ENCODE measurements around the gene MYO9A. TPM values are rescaled to one million over a fixed set of nuclear protein-coding genes. Genes with fewer than 3 reads are reported as not detected.

MYO9A gene
- total RNA-seq, 1 experiment from 2014 or later, result 22.6 TPM

DNA sequence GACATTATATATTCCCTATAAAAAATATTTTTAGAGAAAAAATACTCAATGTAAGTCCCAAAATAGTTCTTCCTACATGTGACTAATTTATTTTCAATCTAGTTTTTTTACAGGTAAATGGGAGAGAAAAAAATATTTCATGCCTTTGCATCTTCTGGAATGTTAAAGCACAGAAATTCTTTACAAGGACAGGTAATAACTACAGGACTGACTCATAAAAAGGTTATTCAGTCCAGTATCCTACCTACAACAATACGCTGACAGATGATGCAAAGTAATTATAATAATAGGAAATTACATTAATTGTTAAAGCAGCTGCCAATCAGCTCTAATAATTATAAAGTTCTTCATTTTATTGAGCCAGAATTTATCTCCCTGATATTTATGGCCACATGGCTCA, 147.5 kb downstream of the MYO9A start:
- Histone ChIP-seq H3K4me3 (no peak overlapping the region), H3K9me3 (no peaks in the 10 kb centered on the region), H3K27me3 (no peaks in the 10 kb centered on the region), H3K36me3 (no peaks in the 10 kb centered on the region)
- no peak for DNase-seq

DNA sequence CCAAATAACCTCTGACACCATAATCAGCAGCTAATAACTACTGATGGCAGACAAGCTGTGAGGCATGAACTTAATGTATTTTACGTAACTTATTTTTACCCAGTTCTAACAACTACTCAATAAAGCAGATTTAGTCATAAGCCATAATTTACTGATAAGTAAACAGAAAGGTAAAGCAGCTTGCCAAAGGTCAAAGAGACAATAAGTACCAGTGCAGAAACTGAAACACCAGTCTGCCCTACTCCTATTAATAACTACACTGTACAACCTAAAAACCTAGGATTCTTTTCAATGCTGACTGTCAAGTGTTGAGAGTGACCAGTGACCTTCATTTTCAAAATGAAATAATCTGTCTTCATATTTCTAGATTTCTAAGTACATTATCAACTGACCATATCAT, 155.4 kb downstream of the MYO9A start:
- no peak for DNase-seq
- Histone ChIP-seq H3K27me3 (no peaks in the 10 kb centered on the region), H3K4me3 (no peak overlapping the region), H3K36me3 (no peaks in the 10 kb centered on the region), H3K9me3 (no peaks in the 10 kb centered on the region)

DNA sequence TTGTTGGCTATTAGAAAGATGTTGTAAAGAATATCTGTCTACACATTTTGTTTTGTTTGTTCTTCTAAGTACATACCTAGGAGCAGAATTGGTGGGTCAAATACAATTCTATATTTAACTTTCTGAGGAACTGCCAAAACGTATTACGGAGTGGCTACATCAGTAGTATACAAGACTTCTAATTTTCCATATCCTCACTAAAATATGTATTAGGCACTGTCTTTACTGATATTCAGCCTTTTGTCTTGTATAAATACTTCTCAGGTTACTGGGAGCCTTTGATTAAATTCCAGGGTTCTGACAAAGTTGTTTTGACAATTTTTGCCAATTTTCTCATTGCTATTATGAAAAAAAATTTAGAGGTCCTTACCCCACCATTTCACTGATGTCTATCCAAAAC, 160.9 kb downstream of the MYO9A start:
- Histone ChIP-seq H3K4me3 (no peak overlapping the region), H3K36me3 (no peaks in the 10 kb centered on the region), H3K27me3 (no peaks in the 10 kb centered on the region), H3K9me3 (no peaks in the 10 kb centered on the region)
- DNase-seq, result no peak

DNA sequence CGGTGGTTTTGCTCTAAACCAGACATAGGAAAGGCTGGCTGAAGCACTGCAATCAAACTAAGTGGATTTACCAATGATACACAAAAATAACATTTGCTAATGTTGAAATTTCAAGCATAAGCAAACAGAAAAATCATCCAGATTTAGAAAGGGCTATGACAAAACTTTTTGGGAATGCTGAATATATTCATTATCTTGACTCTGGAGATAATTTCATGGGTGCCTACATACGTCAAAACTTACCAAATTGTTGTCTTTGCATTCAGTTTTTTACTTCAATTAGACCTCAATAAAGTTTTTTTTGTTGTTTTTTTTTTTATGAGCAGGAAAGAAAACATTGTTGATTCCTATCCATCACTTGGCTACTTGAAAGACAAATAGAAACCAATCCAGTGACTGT, 166.8 kb downstream of the MYO9A start:
- Histone ChIP-seq H3K36me3 (no peaks in the 10 kb centered on the region), H3K9me3 (no peaks in the 10 kb centered on the region), H3K27me3 (no peaks in the 10 kb centered on the region), H3K4me3 (no peak overlapping the region)
- no peak for DNase-seq

DNA sequence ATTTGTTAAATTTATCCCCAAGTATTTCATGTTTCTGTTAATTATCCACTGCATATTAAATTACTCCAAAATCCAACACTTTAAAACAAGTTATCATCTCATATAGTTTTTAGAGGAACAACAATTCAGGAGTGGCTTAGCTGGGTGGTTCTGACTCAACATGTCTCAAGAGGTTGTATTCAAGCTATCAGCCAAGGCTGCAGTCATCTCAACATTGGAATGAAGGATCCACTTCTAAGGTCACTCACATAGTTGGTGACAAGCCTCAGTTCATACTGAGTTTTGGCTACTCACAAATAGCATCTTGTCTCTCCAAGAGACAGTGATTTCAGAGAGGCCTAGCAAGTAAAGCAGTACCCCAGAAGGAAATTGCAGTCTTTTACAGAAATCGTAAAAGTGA, 172.9 kb downstream of the MYO9A start:
- no peak overlapping the region for H3K4me3 ChIP-seq
- H3K36me3 ChIP-seq, result no peaks in the 10 kb centered on the region
- DNase-seq, result no peak
- H3K9me3 ChIP-seq, result no peaks in the 10 kb centered on the region
- no peaks in the 10 kb centered on the region for H3K27me3 ChIP-seq

DNA sequence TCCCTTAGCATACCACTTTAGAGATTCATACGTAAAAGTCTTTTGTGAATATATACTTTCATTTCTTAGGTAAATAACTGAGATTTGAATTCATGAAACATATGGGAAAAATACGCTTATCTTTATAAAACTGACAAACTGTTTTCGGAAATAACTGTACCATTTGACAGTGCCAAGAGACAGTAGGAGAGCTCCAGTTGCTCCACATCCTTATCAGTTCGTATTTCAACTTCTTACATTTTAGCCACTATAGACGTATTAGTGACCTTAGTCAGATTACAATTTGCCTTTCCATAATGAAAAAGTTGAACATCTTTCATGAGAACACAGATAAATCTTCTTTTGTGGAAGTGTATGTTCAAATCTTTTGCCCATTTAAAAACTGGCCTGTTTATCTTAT, 174.1 kb downstream of the MYO9A start:
- no peak for DNase-seq
- H3K36me3 ChIP-seq, result no peaks in the 10 kb centered on the region

DNA sequence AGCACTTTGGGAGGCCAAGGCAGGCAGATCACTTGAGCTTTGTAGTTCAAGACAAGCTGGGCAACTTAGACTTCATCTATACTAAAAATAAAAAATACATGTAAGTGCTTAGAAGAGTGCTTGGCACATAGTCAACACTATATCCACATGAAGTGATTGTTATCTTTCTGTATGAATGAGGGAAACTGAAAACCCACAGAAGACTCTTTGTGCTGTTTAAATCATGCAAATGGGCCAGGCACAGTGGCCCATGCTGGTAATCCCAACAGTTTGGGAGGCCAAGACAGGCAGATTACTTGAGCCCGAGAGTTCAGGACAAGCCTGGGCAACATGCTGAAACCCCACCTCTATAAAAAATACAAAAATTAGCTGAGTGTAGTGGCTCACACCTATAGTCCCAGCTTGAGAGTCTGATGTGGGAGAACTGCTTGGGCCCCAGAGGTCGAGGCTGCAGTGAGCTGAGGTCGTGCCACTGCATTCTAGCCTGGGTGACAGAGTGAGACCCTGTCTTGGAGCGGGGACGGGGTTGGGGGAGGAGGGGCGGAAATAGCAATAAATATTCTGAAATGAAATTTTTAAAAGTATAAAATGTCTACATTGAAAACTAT, 177.9 kb downstream of the MYO9A start:
- H3K36me3 ChIP-seq, result peaks cover 2% of the 10 kb centered on the region
- no peak overlapping the region for H3K4me3 ChIP-seq
- no peaks in the 10 kb centered on the region for H3K27me3 ChIP-seq
- H3K9me3 ChIP-seq, result no peaks in the 10 kb centered on the region
- no peak for DNase-seq

More for the DNA sequence above, 174.1 kb downstream of the MYO9A start:
- H3K4me3 ChIP-seq, result no peak overlapping the region
- H3K9me3 ChIP-seq, result no peaks in the 10 kb centered on the region
- H3K27me3 ChIP-seq, result no peaks in the 10 kb centered on the region

DNA sequence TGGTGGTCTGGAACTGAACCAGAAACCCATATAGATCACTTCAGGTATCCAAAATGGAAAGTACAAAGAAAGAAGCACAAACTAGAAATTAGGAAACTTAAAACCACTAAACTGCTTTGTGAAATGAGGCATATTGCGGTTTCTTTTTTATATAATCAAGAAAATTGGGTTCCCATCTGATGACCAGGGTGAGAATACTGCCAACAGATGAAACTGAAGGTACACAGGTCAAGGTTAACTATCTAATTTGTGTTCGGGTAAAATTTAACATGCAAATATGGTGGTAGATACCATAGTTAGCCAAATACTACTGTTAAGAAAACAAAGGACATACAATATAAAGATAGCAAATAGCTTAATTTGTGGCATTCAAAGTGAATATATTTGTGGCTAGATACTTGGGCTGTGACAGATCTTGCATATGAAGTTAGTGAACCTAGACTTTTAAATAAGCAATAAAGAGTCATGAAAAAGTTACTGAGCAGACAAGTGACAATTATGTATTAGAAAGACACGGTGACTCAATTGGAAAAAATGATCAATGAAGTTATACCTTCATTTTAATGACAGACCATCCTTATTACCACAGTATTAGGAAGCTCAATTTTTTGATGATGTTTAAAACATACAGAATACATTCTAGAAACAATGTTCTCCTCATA, 180.2 kb downstream of the MYO9A start:
- Histone ChIP-seq H3K9me3 (no peaks in the 10 kb centered on the region), H3K36me3 (peaks cover 18% of the 10 kb centered on the region), H3K4me3 (no peak overlapping the region), H3K27me3 (no peaks in the 10 kb centered on the region)
- no peak for DNase-seq

DNA sequence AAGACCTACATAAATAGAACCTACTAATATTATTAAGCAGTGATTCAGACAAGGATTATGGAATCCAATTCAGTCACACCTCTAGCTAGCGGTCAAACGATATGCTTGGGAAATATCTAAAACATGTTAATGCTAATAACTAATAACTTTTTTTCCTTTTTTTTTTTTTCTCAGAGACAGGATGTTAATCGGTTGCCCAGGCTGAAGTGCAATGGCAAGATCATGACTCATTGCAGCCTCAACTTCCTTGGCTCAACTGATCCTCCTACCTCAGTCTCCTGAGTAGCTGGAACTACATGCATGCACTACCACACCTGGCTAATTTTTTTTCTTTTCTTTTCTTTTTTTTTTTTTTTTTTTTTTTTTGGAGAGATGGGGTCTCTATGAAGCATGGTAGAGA, 183.5 kb downstream of the MYO9A start:
- Histone ChIP-seq H3K9me3 (peaks cover 11% of the 10 kb centered on the region), H3K4me3 (no peak overlapping the region), H3K36me3 (peaks cover 43% of the 10 kb centered on the region), H3K27me3 (no peaks in the 10 kb centered on the region)
- DNase-seq, result no peak

DNA sequence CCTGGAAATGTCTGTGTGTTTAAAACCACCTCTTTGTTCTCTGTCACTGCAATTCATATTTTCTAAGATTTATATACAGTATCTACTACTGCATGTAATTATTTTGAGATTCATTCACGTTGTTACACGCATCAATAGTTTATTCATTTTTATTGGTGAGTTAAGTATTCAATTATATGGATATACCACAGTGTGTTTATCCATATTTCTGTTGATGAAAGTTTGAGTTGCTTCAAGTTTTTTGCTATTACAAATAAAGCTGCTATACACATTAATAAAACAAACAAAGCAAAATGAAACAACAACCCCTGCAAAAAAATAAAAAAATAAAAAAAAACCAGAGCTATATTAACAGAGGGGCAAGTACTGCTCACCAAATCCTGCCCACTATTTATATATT, 185.3 kb downstream of the MYO9A start:
- peaks cover 45% of the 10 kb centered on the region for H3K36me3 ChIP-seq

DNA sequence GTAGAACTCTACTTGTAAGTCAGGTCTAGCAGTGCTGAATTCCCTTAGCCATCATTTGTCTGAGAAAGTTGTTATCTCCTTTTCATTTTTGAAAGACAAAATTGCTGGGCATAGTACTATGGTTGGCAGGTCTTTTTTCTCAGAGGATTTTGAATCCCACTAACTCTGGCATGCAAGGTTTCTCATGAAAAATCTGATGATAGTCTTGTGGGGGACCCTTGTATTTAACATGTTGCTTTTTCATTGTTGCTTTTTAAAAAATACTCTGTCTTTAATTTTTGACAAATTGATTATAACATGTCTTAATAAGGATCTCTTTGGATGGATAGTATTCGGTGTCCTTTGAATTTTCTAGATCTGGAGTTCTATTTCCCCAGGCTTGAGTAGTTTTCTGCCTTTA, 186.7 kb downstream of the MYO9A start:
- peaks cover 11% of the 10 kb centered on the region for H3K9me3 ChIP-seq
- no peak overlapping the region for H3K4me3 ChIP-seq
- DNase-seq, result no peak
- peaks cover 45% of the 10 kb centered on the region for H3K36me3 ChIP-seq
- no peaks in the 10 kb centered on the region for H3K27me3 ChIP-seq

More for the DNA sequence above, 185.3 kb downstream of the MYO9A start:
- DNase-seq, result no peak
- H3K27me3 ChIP-seq, result no peaks in the 10 kb centered on the region
- no peak overlapping the region for H3K4me3 ChIP-seq
- peaks cover 11% of the 10 kb centered on the region for H3K9me3 ChIP-seq

DNA sequence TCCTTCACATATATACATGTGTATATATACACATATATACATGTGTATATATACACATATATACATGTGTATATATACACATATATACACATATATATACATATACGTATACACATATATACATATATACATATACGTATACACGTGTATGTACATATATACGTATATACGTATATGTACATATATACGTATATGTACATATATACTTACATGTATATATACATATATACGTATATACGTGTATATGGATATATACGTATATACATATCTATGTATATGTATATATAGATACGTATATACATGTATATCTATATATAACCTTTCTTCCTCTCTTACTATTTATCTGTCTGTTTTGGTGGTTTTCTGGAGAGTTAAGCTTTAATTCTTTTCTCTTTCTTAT, 192.8 kb downstream of the MYO9A start:
- Histone ChIP-seq H3K4me3 (no peak overlapping the region), H3K27me3 (no peaks in the 10 kb centered on the region), H3K9me3 (no peaks in the 10 kb centered on the region), H3K36me3 (peaks cover 7% of the 10 kb centered on the region)
- DNase-seq, result no peak

DNA sequence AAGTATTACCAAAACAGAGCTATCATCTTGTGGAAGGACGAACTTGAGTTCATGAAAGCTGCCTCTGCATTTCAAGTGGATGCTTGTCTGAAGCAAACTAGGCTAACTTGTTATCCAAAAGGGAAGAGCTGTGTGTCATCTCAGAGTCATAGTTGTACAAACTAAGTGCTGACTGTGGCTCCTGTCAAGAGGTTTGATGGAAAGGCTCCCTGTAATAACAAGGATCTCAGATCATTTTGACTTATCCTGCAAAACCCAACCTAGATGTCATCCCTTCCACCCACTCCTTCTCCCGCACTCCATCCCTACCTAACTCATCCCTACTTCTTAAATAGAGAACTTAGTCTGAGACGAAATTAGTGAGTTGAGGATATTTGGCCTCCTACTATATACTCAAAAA, 196.8 kb downstream of the MYO9A start:
- Histone ChIP-seq H3K36me3 (no peaks in the 10 kb centered on the region), H3K9me3 (no peaks in the 10 kb centered on the region), H3K4me3 (no peak overlapping the region), H3K27me3 (no peaks in the 10 kb centered on the region)
- no peak for DNase-seq

DNA sequence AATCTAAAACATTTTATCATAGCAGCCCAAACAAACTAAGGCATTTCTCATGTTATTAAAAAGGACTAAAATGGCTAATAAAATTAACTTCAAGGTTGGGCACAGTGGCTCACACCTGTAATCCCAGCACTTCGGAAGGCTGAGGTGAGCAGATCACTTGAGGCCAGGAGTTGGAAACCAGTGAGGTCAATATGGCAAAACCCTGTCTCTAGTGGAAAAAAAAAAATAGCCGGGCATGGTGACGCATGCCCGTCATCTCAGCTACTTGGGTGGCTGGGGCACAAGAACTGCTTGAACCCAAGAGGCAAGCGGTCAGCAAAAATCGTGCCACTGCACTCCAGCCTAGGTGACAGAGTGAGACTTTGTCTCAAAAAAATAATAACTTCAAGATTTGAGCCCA, 197.4 kb downstream of the MYO9A start:
- no peak for DNase-seq
- H3K27me3 ChIP-seq, result no peaks in the 10 kb centered on the region
- H3K9me3 ChIP-seq, result no peaks in the 10 kb centered on the region
- H3K36me3 ChIP-seq, result no peaks in the 10 kb centered on the region; the same call in 1 of the 2 replicates
- no peak overlapping the region for H3K4me3 ChIP-seq

DNA sequence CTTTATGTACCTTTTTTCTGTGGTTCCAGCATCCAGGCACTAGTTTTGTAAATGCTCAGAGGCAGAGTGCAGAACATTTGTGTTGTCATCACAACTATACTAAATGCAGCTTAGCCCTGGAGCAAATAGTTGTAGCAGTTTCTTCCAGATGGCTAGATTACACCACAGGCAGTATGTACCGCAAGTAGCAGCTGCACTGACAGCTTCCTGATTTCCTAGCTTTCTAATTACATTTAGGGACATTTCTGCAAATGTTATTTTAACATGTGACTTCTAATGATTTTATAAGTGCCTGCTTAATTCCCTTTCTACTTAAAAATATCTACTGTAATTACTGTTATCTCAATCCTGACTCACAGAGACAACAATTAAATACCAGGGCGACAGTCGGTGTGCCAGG, 201.1 kb downstream of the MYO9A start:
- Histone ChIP-seq H3K36me3 (no peaks in the 10 kb centered on the region; the same call in 1 of the 2 replicates), H3K27me3 (no peaks in the 10 kb centered on the region), H3K9me3 (no peaks in the 10 kb centered on the region), H3K4me3 (no peak overlapping the region)
- DNase-seq, result no peak

DNA sequence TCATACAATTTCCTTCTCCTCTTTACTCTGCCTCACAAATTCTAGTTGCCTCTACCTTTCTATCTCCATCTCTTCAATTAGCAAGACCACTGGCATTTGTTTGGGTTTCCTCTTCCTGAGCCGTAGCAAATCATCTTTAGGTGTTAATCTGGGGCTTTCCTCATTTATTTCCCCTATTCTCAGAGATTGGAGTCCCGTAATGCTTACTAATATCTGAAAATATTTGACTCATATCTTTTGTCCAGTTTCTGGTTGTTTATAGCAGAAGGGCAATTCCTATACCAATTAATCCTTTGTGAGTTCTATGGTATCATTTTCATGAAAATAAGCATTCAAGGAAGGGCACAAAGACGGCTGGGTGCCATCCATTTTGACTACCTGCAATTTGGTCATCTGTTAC, 203.9 kb downstream of the MYO9A start:
- Histone ChIP-seq H3K27me3 (no peaks in the 10 kb centered on the region), H3K9me3 (no peaks in the 10 kb centered on the region), H3K36me3 (no peaks in the 10 kb centered on the region; the same call in 1 of the 2 replicates), H3K4me3 (no peak overlapping the region)
- DNase-seq, result no peak

DNA sequence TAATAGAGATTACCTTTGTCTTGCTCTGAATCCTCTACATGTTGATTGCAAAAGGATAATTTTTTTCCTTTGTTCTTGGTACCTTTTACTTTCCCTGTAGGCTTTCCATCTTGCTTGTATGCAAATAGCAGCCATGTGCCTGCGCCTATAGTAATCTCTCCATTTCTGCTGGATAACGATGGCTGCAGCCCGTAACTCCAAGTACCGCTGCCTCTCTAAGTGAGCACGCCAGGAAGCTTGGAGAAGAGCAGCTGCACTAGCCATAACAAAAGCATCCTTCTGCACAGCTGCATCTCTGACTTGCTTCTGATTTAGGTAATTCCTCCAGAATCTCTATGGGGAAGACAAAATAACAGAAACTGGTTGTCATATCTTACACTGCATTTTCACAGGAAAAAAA, 218.3 kb downstream of the MYO9A start:
- H3K9me3 ChIP-seq, result no peaks in the 10 kb centered on the region
- DNase-seq, result no peak
- H3K27me3 ChIP-seq, result no peaks in the 10 kb centered on the region
- H3K36me3 ChIP-seq, result peaks cover 23% of the 10 kb centered on the region
- no peak overlapping the region for H3K4me3 ChIP-seq

DNA sequence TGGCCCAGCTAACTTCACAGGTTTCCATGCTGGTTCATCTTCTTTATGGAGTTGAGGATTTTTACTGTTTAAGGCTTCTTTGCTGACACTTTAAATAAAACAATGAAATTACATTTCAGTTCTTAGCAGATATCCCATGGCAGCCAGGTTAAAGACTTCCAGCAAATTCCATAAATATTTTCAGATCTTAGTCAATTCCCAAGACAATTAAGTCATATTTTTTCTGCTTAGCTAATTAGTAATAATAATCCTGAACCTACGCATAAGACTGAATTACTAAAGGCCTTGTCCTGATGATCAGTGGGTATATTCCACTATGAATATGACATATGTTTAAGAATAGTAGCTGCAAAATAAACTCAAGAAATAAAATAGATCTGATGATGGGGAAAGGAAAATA, 224.3 kb downstream of the MYO9A start:
- no peak for DNase-seq
- H3K9me3 ChIP-seq, result no peaks in the 10 kb centered on the region
- H3K4me3 ChIP-seq, result no peak overlapping the region
- no peaks in the 10 kb centered on the region for H3K27me3 ChIP-seq
- H3K36me3 ChIP-seq, result peaks cover 17% of the 10 kb centered on the region

All from MG63 (cell line).